ENCODE measurements around the gene TMA7. TPM values are rescaled to one million over a fixed set of nuclear protein-coding genes. Genes with fewer than 3 reads are reported as not detected.
"Not testable (repeated sequence)": the region's sequence is repeated elsewhere in the genome, so short reads cannot be mapped to it uniquely, and the experiment has no call there.

The TMA7 gene
- total RNA-seq, 2 donors from 2014 or later, result 181 to 328 TPM

DNA sequence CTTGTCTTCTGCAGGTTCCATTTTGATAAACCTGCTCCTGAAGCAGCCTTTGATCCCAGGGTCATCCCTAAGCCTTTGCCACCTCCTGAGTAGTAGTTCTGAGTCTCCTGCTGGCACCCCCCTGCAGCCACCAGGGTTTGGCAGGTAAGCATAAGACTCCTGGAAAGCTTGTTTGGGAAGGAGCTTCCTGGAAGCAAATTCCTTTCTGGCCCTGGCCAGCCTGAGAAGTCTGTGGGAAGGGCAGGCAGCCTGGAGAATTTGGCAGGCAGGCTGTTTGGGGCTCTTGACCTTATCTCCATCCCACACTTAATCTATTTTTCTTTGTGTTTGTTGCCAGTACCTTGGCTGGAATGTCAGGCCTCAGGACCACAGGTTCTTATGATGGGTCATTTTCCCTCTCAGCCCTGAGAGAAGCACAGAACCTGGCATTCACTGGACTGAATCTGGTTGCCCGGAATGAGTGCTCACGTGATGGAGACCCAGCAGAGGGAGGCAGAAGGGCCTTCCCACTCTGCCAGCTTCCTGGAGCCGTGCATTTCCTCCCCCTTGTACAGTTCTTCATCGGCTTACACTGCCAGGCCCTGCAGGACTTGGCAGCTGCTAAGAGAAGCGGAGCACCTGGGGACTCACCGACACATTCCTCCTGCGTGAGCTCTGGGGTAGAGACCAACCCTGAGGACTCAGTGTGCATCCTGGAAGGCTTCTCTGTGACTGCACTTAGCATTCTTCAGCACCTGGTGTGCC is 19.9 kb downstream of the TMA7 start:
- Mint-ChIP-seq H3K4me3 (no peak overlapping the region), H3K27ac (no peak overlapping the region), H3K36me3 (ENCODE audit: low read depth) (peaks cover 59% of the 10 kb centered on the region), H3K27me3 (no peaks in the 10 kb centered on the region), H3K9me3 (no peaks in the 10 kb centered on the region), H3K4me1 (no peaks in the 10 kb centered on the region)
- no peak for ATAC-seq (replicated peaks)

- no peak overlapping the region for H3K27ac Mint-ChIP-seq
- peaks cover 4% of the 10 kb centered on the region for H3K4me1 Mint-ChIP-seq
- H3K36me3 Mint-ChIP-seq (ENCODE audit: low read depth), result peaks cover 58% of the 10 kb centered on the region
- no peak overlapping the region for H3K4me3 Mint-ChIP-seq
- H3K27me3 Mint-ChIP-seq, result no peaks in the 10 kb centered on the region
- no peak for ATAC-seq (replicated peaks)
- no peaks in the 10 kb centered on the region for H3K9me3 Mint-ChIP-seq
Measured at GRCh38 chr3:48460517-48460902, 20.5 kb downstream of the TMA7 start.

DNA sequence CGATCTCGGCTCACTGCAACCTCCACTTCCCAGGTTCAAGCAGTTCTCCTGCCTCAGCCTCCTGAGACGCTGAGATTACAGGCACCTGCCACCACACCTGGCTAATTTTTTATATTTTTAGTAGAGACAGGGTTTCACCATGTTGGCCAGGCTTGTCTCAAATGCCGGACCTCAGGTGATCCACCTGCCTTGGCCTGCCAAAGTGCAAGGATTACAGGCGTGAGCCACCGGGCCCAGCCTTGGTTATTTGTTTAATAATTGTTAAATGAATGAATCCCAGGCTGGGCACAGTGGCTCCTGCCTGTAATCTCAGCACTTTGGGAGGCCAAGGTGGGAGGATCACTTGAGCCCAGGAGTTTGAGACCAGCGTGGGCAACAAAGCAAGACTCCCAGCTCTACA is 21.7 kb downstream of the TMA7 start:
- not testable (repeated sequence) for H3K27ac Mint-ChIP-seq; H3K9me3 Mint-ChIP-seq; H3K4me1 Mint-ChIP-seq; H3K27me3 Mint-ChIP-seq; H3K4me3 Mint-ChIP-seq; ATAC-seq (replicated peaks)
- peaks cover 58% of the 10 kb centered on the region for H3K36me3 Mint-ChIP-seq (ENCODE audit: low read depth)

DNA sequence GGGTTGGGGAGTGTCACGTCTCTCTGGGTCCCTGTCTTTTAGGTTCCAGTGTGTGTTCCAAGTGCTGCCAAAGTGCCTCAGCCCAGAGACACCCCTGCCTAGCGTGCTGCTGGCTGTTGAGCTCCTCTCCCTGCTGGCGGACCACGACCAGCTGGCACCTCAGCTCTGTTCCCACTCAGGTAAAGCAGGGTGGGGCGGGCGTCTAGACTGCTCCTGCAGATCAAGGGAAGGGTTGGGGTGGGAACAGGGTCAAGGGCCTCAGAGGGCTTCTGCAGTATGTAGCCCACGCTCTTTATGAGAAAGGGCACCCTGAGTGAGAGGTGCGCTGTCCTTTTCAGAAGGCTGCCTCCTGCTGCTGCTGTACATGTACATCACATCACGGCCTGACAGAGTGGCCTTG is 23.6 kb downstream of the TMA7 start:
- Mint-ChIP-seq H3K27ac (no peak overlapping the region), H3K4me3 (no peak overlapping the region), H3K36me3 (ENCODE audit: low read depth) (peaks cover 62% of the 10 kb centered on the region), H3K4me1 (peaks cover 17% of the 10 kb centered on the region), H3K27me3 (no peaks in the 10 kb centered on the region), H3K9me3 (no peaks in the 10 kb centered on the region)
- ATAC-seq (replicated peaks), result no peak

GRCh38 chr3:48464713-48465221 is 24.7 kb downstream of the TMA7 start:
- H3K27me3 Mint-ChIP-seq, result no peaks in the 10 kb centered on the region
- ATAC-seq (replicated peaks), result no peak
- peak overlapping the region; percentile 96 for H3K27ac Mint-ChIP-seq
- H3K4me1 Mint-ChIP-seq, result peaks cover 27% of the 10 kb centered on the region
- peaks cover 62% of the 10 kb centered on the region for H3K36me3 Mint-ChIP-seq (ENCODE audit: low read depth)
- H3K9me3 Mint-ChIP-seq, result no peaks in the 10 kb centered on the region
- peak overlapping the region; percentile 97 for H3K4me3 Mint-ChIP-seq

DNA sequence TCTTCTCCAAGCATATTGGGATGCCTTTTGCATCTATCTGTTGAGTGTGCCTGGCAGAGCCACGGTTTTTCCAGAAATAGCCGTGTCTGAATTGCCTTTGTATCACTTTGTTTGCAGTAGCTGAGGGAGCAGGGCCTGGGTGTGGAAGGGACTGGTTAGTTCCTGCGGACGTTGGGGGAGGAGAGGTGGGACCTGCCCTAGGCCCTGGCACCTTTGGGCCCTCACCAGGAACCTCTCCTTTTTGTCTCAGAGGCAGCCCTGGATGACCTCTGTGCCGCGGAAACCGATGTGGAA is 25.1 kb downstream of the TMA7 start:
- Mint-ChIP-seq H3K4me1 (peaks cover 32% of the 10 kb centered on the region), H3K27me3 (no peaks in the 10 kb centered on the region), H3K9me3 (no peaks in the 10 kb centered on the region), H3K27ac (peak overlapping the region; percentile 96), H3K36me3 (ENCODE audit: low read depth) (peaks cover 62% of the 10 kb centered on the region), H3K4me3 (peak overlapping the region; percentile 97)
- ATAC-seq (replicated peaks), result no peak

DNA sequence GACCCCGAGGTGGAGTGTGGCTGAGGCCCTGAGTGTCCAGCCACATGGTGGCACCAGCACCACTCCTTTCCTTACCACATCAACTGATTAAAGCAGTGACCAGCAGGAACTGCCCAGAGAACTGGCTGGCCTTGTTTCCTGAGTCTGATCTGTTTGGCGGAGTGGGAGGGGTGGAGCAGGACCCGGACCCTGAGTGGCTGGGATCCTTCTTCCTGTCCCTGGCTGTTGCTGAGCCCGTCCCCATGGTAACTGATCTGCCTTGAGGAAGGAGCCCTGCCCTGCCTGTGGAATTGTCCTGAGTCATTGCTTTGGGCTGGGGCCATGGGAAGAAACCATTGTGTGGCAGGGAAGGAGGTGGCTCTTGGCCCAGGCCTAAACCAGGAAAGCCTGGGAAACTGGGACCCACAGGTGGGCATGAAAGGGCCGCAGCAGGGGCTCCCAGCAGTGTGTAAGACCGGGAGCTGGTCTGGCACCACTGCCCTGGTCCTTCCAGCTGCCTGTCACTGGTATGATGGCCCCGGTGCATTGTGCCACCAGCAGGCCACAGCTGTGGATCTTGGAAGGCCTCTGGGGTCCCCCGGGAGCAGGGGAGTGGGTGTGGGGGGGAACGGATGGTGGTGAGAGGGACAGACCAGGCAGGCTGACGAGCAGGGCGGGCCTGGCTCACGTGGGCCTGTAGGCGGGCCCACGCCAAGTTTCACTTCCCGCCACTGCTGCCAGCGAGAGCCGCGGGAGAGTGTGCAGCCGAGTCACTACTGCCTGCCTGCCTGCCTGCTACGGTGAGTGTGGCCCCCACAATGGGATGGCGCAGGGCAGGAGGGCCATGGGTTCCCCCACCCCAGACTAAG is 25.7 kb downstream of the TMA7 start:
- H3K27me3 Mint-ChIP-seq, result no peaks in the 10 kb centered on the region

GRCh38 chr3:48466386-48467109 is 26.5 kb downstream of the TMA7 start:
- H3K4me3 Mint-ChIP-seq, result peak overlapping the region; percentile 97
- no peaks in the 10 kb centered on the region for H3K9me3 Mint-ChIP-seq
- peaks cover 57% of the 10 kb centered on the region for H3K36me3 Mint-ChIP-seq (ENCODE audit: low read depth)
- H3K27me3 Mint-ChIP-seq, result no peaks in the 10 kb centered on the region
- H3K4me1 Mint-ChIP-seq, result peaks cover 33% of the 10 kb centered on the region
- peak overlapping the region; percentile 96 for H3K27ac Mint-ChIP-seq
- ATAC-seq (replicated peaks), result peak; percentile 53

More for the DNA sequence above, 25.7 kb downstream of the TMA7 start:
- Mint-ChIP-seq H3K9me3 (no peaks in the 10 kb centered on the region), H3K4me1 (peaks cover 33% of the 10 kb centered on the region), H3K4me3 (peak overlapping the region; percentile 97), H3K27ac (peak overlapping the region; percentile 96), H3K36me3 (ENCODE audit: low read depth) (peaks cover 62% of the 10 kb centered on the region)
- peak; percentile 95 for ATAC-seq (replicated peaks)

GRCh38 chr3:48467110-48467454 is 27.0 kb downstream of the TMA7 start:
- ATAC-seq (replicated peaks), result peak; percentile 7
- no peaks in the 10 kb centered on the region for H3K9me3 Mint-ChIP-seq
- no peaks in the 10 kb centered on the region for H3K27me3 Mint-ChIP-seq
- H3K36me3 Mint-ChIP-seq (ENCODE audit: low read depth), result peaks cover 57% of the 10 kb centered on the region
- peak overlapping the region; percentile 97 for H3K4me3 Mint-ChIP-seq
- H3K4me1 Mint-ChIP-seq, result peaks cover 33% of the 10 kb centered on the region
- peak overlapping the region; percentile 96 for H3K27ac Mint-ChIP-seq

- Mint-ChIP-seq H3K36me3 (ENCODE audit: low read depth) (peaks cover 58% of the 10 kb centered on the region), H3K27ac (peak overlapping the region; percentile 96), H3K4me1 (peaks cover 33% of the 10 kb centered on the region), H3K27me3 (no peaks in the 10 kb centered on the region), H3K4me3 (peak overlapping the region; percentile 97), H3K9me3 (no peaks in the 10 kb centered on the region)
- ATAC-seq (replicated peaks), result no peak
Measured at GRCh38 chr3:48467473-48468267, 27.6 kb downstream of the TMA7 start.

DNA sequence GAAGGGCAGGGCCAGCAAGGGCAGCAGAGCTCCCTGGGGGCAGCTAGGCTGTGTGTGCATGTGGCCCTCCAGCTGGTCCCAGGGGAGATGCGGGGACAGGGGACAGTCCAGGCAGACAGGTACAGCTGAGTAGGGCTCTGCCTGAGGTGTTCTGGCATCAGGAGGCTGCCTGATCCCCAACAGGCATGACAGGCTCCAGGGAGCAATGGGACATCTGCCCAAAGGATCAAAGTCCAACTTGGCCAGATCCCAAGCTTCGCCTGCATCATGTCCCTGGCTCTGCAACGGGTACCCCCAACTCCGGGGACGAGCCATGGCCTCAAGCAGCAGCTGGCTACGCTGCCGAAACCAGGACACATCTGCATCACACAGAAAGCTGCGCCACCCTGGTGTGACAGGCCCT is 28.3 kb downstream of the TMA7 start:
- peak overlapping the region; percentile 96 for H3K27ac Mint-ChIP-seq
- H3K4me1 Mint-ChIP-seq, result peaks cover 40% of the 10 kb centered on the region
- peak overlapping the region; percentile 97 for H3K4me3 Mint-ChIP-seq
- peaks cover 64% of the 10 kb centered on the region for H3K36me3 Mint-ChIP-seq (ENCODE audit: low read depth)
- no peaks in the 10 kb centered on the region for H3K9me3 Mint-ChIP-seq
- no peaks in the 10 kb centered on the region for H3K27me3 Mint-ChIP-seq
- ATAC-seq (replicated peaks), result no peak

DNA sequence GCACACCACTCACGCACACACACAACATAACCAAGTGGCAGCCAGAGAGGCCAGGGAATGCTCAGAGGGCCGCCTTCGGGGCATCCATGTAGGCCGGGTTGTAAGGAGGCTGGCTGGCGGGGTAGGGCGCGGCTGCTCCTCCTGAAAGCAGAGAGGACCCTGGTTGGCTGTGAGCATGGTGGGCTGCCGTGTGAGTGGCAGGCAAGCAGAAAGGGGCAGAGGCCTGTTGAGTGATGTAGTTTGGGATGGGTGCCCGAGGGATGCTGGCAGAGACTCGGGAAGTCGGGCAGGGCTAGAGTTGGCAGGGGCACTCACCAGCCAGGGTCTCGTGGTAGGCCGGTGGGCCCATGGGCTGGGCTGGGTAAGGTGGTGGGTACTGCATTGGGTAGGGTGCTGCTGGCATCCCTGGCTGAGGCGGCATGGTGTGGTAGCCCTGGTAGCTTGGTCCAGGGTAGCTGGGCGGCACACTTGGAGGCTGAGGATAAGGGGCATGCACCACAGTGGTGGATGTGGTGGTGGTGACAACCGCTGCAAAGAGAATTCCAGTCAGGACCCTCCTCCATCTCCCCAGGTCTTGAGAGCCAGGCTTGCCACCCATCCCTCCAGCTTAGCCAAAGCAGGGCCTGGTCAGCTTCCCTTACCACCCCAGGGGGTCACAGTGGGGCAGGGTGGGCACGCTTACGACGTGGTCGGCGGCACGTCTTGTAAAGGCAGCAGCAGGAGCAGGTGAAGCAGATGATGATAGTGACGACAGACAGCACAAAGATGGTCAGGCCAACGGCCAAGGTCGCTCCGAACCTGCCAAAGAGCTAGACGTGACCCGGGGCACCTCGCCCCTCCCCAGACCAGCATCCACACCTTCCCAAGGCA is 29.2 kb downstream of the TMA7 start:
- H3K4me3 Mint-ChIP-seq, result peak overlapping the region; percentile 97
- H3K27ac Mint-ChIP-seq, result peak overlapping the region; percentile 85
- no peaks in the 10 kb centered on the region for H3K27me3 Mint-ChIP-seq
- no peak for ATAC-seq (replicated peaks)
- H3K4me1 Mint-ChIP-seq, result peaks cover 43% of the 10 kb centered on the region
- H3K9me3 Mint-ChIP-seq, result no peaks in the 10 kb centered on the region
- H3K36me3 Mint-ChIP-seq (ENCODE audit: low read depth), result peaks cover 64% of the 10 kb centered on the region

GRCh38 chr3:48470286-48470685 is 30.2 kb downstream of the TMA7 start:
- peaks cover 66% of the 10 kb centered on the region for H3K36me3 Mint-ChIP-seq (ENCODE audit: low read depth)
- H3K9me3 Mint-ChIP-seq, result no peaks in the 10 kb centered on the region
- peak overlapping the region; percentile 85 for H3K27ac Mint-ChIP-seq

More at GRCh38 chr3:48470286-48470685, 30.2 kb downstream of the TMA7 start:
- Mint-ChIP-seq H3K4me1 (peaks cover 45% of the 10 kb centered on the region), H3K27me3 (no peaks in the 10 kb centered on the region), H3K4me3 (peak overlapping the region; percentile 97)
- ATAC-seq (replicated peaks), result no peak
